HG03378 (cell line): ENCODE measurements around the gene ELAVL2.

Experiments used
- ATAC-seq: cut with Tn5 transposase; IDR thresholded peaks from one replicate; pipeline ENCODE4 v1.9.1; 2021; ENCODE audit warnings: mild to moderate bottlenecking, moderate library complexity; ENCODE audit not compliant: unreplicated experiment

The ELAVL2 gene

GRCh38 chr9:23774266-23774665 is 51.8 kb downstream of the ELAVL2 start:
- ATAC-seq, result no peak

GRCh38 chr9:23772385-23772783 is 53.7 kb downstream of the ELAVL2 start:
- ATAC-seq, result no peak

GRCh38 chr9:23771746-23772384 is 54.2 kb downstream of the ELAVL2 start:
- ATAC-seq, result no peak

GRCh38 chr9:23769307-23769935 is 56.6 kb downstream of the ELAVL2 start:
- ATAC-seq, result no peak

- no peak for ATAC-seq
These were observed 57.2 kb downstream of the ELAVL2 start for GRCh38 chr9:23768861-23769260.

GRCh38 chr9:23766613-23767012 is 59.4 kb downstream of the ELAVL2 start:
- ATAC-seq, result no peak

GRCh38 chr9:23765561-23765960 is 60.5 kb downstream of the ELAVL2 start:
- ATAC-seq, result no peak

- ATAC-seq, result no peak
These were observed 61.8 kb downstream of the ELAVL2 start for GRCh38 chr9:23764219-23764618.

GRCh38 chr9:23754551-23754950 is 71.5 kb downstream of the ELAVL2 start:
- no peak for ATAC-seq

GRCh38 chr9:23752859-23753258 is 73.2 kb downstream of the ELAVL2 start:
- no peak for ATAC-seq

- ATAC-seq, result no peak
These were observed 74.4 kb downstream of the ELAVL2 start for GRCh38 chr9:23751633-23752032.

GRCh38 chr9:23750808-23751207 is 75.2 kb downstream of the ELAVL2 start:
- ATAC-seq, result no peak

GRCh38 chr9:23747088-23748075 is 78.7 kb downstream of the ELAVL2 start:
- no peak for ATAC-seq

GRCh38 chr9:23746317-23746716 is 79.7 kb downstream of the ELAVL2 start:
- no peak for ATAC-seq

GRCh38 chr9:23743036-23743435 is 83.0 kb downstream of the ELAVL2 start:
- ATAC-seq, result no peak

- no peak for ATAC-seq
These were observed 84.7 kb downstream of the ELAVL2 start for GRCh38 chr9:23741351-23741750.

- ATAC-seq, result no peak
These were observed 85.5 kb downstream of the ELAVL2 start for GRCh38 chr9:23740531-23740930.

- ATAC-seq, result no peak
These were observed 86.3 kb downstream of the ELAVL2 start for GRCh38 chr9:23739753-23740152.

GRCh38 chr9:23736293-23736692 is 89.7 kb downstream of the ELAVL2 start:
- no peak for ATAC-seq

GRCh38 chr9:23733495-23734078 is 92.5 kb downstream of the ELAVL2 start:
- no peak for ATAC-seq

GRCh38 chr9:23731353-23731752 is 94.7 kb downstream of the ELAVL2 start:
- no peak for ATAC-seq
